RWPE2 (cell line): ENCODE data around the gene NFKB1.
A peak's percentile ranks its signal among the peaks of the same experiment; 100 is the strongest.

Source experiments
- ATAC-seq: fragments of 200-7000 bp; cut with Tn5 transposase; 3 replicates; pipeline ENCODE4 v1.9.1; 2021; ENCODE audit warnings: low read depth
- DNase-seq: peaks from one replicate; pipeline ENCODE4 v3.0.0-alpha.2; 2020; ENCODE audit warnings: low spot score
- H3K27ac ChIP-seq: fragments of 450-650 bp; 2 replicates; pipeline ENCODE4 v1.5.1; 2017; ENCODE audit warnings: mild to moderate bottlenecking; ENCODE audit not compliant: poor library complexity, severe bottlenecking
- H3K27me3 ChIP-seq: fragments of 250-450 bp; sonication (Bioruptor Pico); 2 replicates; pipeline ENCODE4 v1.5.1; 2021; ENCODE audit warnings: mild to moderate bottlenecking, moderate library complexity; ENCODE audit not compliant: insufficient read depth, poor library complexity, severe bottlenecking
- H3K36me3 ChIP-seq: fragments of 250-450 bp; sonication (Bioruptor Pico); 2 replicates; pipeline ENCODE4 v1.5.1; 2020; ENCODE audit warnings: low read depth, mild to moderate bottlenecking, moderate library complexity
- H3K4me1 ChIP-seq: fragments of 250-450 bp; sonication (Bioruptor Pico); 2 replicates; pipeline ENCODE4 v1.5.1; 2021; ENCODE audit warnings: mild to moderate bottlenecking, moderate library complexity; ENCODE audit not compliant: insufficient read depth, poor library complexity, severe bottlenecking
- H3K4me3 ChIP-seq: fragments of 250-450 bp; sonication (Bioruptor Pico); 2 replicates; pipeline ENCODE4 v1.5.1; 2021; ENCODE audit warnings: mild to moderate bottlenecking, moderate library complexity; ENCODE audit not compliant: severe bottlenecking
- H3K9me3 ChIP-seq: fragments of 250-450 bp; sonication (Bioruptor Pico); 2 replicates; pipeline ENCODE4 v1.5.1; 2021; ENCODE audit warnings: mild to moderate bottlenecking, moderate library complexity; ENCODE audit not compliant: severe bottlenecking
- TF ChIP-seq, protein P1 (sequence below): fragments of 450-650 bp; IDR thresholded peaks from one replicate; pipeline ENCODE4 v1.5.1; 2017; ENCODE audit warnings: mild to moderate bottlenecking, moderate library complexity; ENCODE audit not compliant: poor library complexity, severe bottlenecking

Gene NFKB1

DNA sequence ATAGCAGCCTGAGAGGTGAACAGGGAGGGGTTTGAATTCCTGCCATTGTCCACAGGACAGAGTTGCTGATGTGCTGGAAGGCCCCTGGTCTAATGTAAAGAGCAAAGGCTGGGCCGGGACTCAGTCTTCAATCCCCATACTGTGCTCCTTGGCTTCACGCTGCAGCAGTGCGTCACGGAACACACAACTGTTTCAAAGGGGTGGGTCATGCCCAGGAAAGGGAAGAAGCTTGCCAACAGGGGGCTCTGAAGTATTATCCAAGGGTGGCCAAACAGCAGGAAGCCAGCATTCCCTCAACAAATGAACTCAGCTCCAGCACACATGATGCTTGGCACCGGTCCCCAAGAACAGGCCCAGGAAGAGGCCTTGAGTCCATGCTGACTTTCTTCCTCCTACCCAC lies 122.5 kb downstream of the NFKB1 start:
- Histone ChIP-seq H3K4me1 (peaks cover 29% of the 10 kb centered on the region), H3K27me3 (no peaks in the 10 kb centered on the region), H3K36me3 (no peaks in the 10 kb centered on the region), H3K9me3 (no peaks in the 10 kb centered on the region), H3K4me3 (no peak overlapping the region), H3K27ac (no peak overlapping the region)
- DNase-seq (no peak), ATAC-seq (no peak)
- TF ChIP-seq, protein P1, sequence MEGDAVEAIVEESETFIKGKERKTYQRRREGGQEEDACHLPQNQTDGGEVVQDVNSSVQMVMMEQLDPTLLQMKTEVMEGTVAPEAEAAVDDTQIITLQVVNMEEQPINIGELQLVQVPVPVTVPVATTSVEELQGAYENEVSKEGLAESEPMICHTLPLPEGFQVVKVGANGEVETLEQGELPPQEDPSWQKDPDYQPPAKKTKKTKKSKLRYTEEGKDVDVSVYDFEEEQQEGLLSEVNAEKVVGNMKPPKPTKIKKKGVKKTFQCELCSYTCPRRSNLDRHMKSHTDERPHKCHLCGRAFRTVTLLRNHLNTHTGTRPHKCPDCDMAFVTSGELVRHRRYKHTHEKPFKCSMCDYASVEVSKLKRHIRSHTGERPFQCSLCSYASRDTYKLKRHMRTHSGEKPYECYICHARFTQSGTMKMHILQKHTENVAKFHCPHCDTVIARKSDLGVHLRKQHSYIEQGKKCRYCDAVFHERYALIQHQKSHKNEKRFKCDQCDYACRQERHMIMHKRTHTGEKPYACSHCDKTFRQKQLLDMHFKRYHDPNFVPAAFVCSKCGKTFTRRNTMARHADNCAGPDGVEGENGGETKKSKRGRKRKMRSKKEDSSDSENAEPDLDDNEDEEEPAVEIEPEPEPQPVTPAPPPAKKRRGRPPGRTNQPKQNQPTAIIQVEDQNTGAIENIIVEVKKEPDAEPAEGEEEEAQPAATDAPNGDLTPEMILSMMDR = peak; percentile 64

DNA sequence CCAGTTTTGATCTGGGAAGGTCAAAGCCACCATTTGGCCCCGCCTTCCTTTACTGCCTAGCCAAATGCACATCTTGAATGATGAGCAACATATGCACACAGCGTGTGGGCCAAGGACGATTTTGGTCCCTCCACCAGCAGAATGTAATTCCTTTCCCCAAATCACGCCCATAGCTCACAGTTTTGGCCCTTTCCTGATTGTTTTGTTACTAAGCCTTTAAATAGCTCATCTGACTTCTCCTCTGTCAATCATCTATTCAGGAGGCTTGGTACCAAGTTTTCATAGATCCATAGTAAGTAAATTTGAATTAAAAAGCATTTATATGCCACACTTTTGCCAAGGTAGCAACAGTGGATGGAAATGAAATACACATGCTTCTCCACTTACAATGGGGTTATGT lies 123.3 kb downstream of the NFKB1 start:
- no peak for ATAC-seq
- Histone ChIP-seq H3K27me3 (no peaks in the 10 kb centered on the region), H3K27ac (no peak overlapping the region), H3K9me3 (no peaks in the 10 kb centered on the region), H3K4me1 (peaks cover 35% of the 10 kb centered on the region), H3K36me3 (no peaks in the 10 kb centered on the region), H3K4me3 (no peak overlapping the region)
- TF ChIP-seq, protein P1 = no peak
- no peak for DNase-seq

- no peaks in the 10 kb centered on the region for H3K27me3 ChIP-seq
- H3K9me3 ChIP-seq = no peaks in the 10 kb centered on the region
- H3K4me3 ChIP-seq = no peak overlapping the region
- peaks cover 36% of the 10 kb centered on the region for H3K4me1 ChIP-seq
- ATAC-seq (no peak), DNase-seq (no peak)
- H3K27ac ChIP-seq = no peak overlapping the region
- H3K36me3 ChIP-seq = no peaks in the 10 kb centered on the region
- TF ChIP-seq, protein P1 = no peak
These were observed 124.2 kb downstream of the NFKB1 start for GRCh38 chr4:102625232-102625930.

GRCh38 chr4:102627831-102628523 lies 126.8 kb downstream of the NFKB1 start:
- H3K4me1 ChIP-seq = peaks cover 32% of the 10 kb centered on the region
- ATAC-seq (peak; percentile 94), DNase-seq (peak; percentile 79)
- no peaks in the 10 kb centered on the region for H3K27me3 ChIP-seq
- TF ChIP-seq, protein P1 = no peak
- H3K9me3 ChIP-seq = no peaks in the 10 kb centered on the region
- no peak overlapping the region for H3K4me3 ChIP-seq
- peak overlapping the region; percentile 91 for H3K27ac ChIP-seq
- no peaks in the 10 kb centered on the region for H3K36me3 ChIP-seq

- peaks cover 32% of the 10 kb centered on the region for H3K4me1 ChIP-seq
- H3K4me3 ChIP-seq = no peak overlapping the region
- H3K27me3 ChIP-seq = no peaks in the 10 kb centered on the region
- no peak for ATAC-seq
- DNase-seq = no peak
- H3K27ac ChIP-seq = peak overlapping the region; percentile 91
- H3K9me3 ChIP-seq = no peaks in the 10 kb centered on the region
- no peaks in the 10 kb centered on the region for H3K36me3 ChIP-seq
- TF ChIP-seq, protein P1 = no peak
These were observed 128.5 kb downstream of the NFKB1 start for GRCh38 chr4:102629673-102630072.
